ENCODE measurements around the gene ZFAND2B.

Gene ZFAND2B

DNA sequence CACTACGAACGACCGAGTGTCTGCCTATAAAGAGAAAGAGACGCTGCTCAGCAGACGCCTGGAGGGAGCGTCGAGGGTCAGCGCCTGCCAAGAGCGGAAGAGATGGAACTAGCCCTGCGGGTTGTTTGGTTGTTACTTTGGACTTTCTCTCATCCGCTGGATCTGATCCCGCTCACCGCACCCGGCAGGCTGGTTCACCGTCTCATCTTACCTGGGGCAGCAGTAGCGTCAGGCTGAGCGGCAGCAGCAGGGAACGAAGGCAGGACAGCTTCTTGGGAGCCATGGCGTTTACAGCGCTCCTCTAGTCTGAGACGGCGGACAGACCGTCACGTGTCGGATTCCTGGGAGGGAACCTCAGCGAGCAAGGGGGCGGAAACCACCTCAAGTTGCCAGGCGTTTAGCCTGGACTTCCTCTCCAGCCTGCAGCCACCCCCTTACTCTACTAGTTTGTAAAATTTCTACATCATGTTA, 36.7 kb downstream of the ZFAND2B start:
- Histone ChIP-seq H3K4me1 (ENCODE audit: low read length) (peaks cover 17% of the 10 kb centered on the region), H3K79me2 (ENCODE audit: low read length) (peaks cover 12% of the 10 kb centered on the region), H4K20me1 (ENCODE audit: insufficient read depth, low read length) (no peaks in the 10 kb centered on the region), H3K27ac (ENCODE audit: low read length) (no peak overlapping the region), H3K27me3 (ENCODE audit: low read depth, low read length) (no peaks in the 10 kb centered on the region), H2AFZ (ENCODE audit: low read depth, low read length) (no peak overlapping the region), H3K9ac (ENCODE audit: low read length) (no peak overlapping the region), H3K9me3 (ENCODE audit: insufficient read depth, low read length) (no peaks in the 10 kb centered on the region), H3K36me3 (replicated peaks; ENCODE audit: low read depth, low read length) (peaks cover 2% of the 10 kb centered on the region), H3K4me3 (ENCODE audit: low read length) (no peak overlapping the region), H3K4me2 (ENCODE audit: low read length) (no peak overlapping the region)
- TF ChIP-seq EZH2phosphoT487 (IDR thresholded peaks at IDR 0.05; ENCODE audit: low read depth), result no peak
- TF ChIP-seq, protein P1, sequence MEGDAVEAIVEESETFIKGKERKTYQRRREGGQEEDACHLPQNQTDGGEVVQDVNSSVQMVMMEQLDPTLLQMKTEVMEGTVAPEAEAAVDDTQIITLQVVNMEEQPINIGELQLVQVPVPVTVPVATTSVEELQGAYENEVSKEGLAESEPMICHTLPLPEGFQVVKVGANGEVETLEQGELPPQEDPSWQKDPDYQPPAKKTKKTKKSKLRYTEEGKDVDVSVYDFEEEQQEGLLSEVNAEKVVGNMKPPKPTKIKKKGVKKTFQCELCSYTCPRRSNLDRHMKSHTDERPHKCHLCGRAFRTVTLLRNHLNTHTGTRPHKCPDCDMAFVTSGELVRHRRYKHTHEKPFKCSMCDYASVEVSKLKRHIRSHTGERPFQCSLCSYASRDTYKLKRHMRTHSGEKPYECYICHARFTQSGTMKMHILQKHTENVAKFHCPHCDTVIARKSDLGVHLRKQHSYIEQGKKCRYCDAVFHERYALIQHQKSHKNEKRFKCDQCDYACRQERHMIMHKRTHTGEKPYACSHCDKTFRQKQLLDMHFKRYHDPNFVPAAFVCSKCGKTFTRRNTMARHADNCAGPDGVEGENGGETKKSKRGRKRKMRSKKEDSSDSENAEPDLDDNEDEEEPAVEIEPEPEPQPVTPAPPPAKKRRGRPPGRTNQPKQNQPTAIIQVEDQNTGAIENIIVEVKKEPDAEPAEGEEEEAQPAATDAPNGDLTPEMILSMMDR (IDR thresholded peaks at IDR 0.05; ENCODE audit: low read depth, low read length), result no peak

DNA sequence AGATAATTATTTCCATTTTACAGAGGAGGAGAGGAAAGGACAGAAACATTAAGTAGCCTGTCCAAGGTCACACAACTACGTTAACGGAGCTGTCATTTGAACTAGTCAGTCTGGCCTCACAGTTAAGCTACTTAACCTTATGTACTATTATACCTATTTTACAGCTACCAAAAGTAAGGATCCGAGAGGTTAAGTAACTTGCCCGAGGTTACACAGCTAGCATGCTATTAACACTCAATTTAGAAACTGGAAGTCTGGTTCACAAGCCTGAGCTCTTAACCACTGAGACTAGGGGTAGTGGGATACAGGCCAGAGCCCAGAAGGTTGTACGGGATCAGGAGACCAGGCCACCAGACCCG, 38.2 kb downstream of the ZFAND2B start:
- TF ChIP-seq, protein P1 (IDR thresholded peaks at IDR 0.05; ENCODE audit: low read depth, low read length), result no peak
- TF ChIP-seq EZH2phosphoT487 (IDR thresholded peaks at IDR 0.05; ENCODE audit: low read depth), result no peak
- peaks cover 13% of the 10 kb centered on the region for H3K79me2 ChIP-seq (ENCODE audit: low read length)
- H3K27ac ChIP-seq (ENCODE audit: low read length), result no peak overlapping the region

DNA sequence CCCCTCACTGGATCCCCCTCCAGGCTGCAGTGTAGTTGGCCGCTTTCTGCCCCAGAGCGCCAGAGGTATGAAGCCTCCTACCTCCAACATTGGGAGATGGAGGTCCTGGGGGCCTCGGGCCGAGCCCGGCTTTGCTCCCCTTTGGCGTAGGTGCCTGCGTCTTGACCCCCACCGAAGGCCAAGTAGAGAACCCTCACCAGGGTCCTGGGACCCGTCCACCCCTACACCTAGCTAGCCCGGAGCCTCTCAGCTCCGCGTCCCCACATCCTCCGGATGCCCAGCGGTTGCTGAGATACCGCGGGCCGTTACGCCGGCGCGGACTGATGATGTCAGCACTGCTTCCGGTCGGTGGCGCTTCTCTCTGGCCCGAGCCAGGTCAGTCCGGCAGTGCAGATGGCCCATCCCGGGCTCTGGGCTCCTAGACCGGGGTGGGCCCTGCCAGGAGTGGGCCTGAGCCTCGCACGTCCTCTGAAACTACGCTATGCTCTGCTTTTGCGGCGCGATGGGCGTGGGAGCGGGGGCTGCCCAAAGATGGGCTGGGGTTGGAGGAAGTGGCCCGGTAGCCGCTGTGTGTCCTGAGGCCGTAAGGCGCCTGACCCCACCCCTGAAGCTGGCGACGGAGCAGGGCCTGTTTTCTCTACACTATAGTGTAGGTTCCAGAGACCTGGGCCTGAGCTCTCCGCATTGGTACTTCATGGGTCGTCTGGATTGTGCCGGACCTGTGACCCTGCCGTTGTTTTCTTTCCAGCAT, 38.7 kb downstream of the ZFAND2B start, which contains the start of the genes GLB1L and STK16:
Gene GLB1L, minus strand, starts transcription at position 297 of the 751 bp plus-strand sequence. CDS start 1,871 bp downstream, outside the sequence.
Gene STK16, plus strand, starts transcription at position 332 of the 751 bp plus-strand sequence. CDS start 521 bp downstream, outside the sequence.
- H3K4me2 ChIP-seq (ENCODE audit: low read length), result peak within 1 kb of the TSS; percentile 86
- H3K4me1 ChIP-seq (ENCODE audit: low read length), result peaks cover 37% of the 10 kb centered on the region
- H3K9me3 ChIP-seq (ENCODE audit: insufficient read depth, low read length), result no peaks in the 10 kb centered on the region
- H3K4me3 ChIP-seq (ENCODE audit: low read length), result peak within 1 kb of the TSS; percentile 98
- H4K20me1 ChIP-seq (ENCODE audit: insufficient read depth, low read length), result no peaks in the 10 kb centered on the region
- H3K27ac ChIP-seq (ENCODE audit: low read length), result peak within 1 kb of the TSS; percentile 58
- H3K27me3 ChIP-seq (ENCODE audit: low read depth, low read length), result no peaks in the 10 kb centered on the region
- H3K36me3 ChIP-seq (replicated peaks; ENCODE audit: low read depth, low read length), result peaks cover 7% of the 10 kb centered on the region
- peak within 1 kb of the TSS; percentile 56; the same call in 1 of the 2 replicates for H2AFZ ChIP-seq (ENCODE audit: low read depth, low read length)
- TF ChIP-seq, protein P1 (IDR thresholded peaks at IDR 0.05; ENCODE audit: low read depth, low read length), result no peak
- no peak for TF ChIP-seq EZH2phosphoT487 (IDR thresholded peaks at IDR 0.05; ENCODE audit: low read depth)
- peak within 1 kb of the TSS; percentile 87 for H3K9ac ChIP-seq (ENCODE audit: low read length)
- peaks cover 16% of the 10 kb centered on the region for H3K79me2 ChIP-seq (ENCODE audit: low read length)

More for the DNA sequence above, 38.2 kb downstream of the ZFAND2B start:
- Histone ChIP-seq H3K27me3 (ENCODE audit: low read depth, low read length) (no peaks in the 10 kb centered on the region), H4K20me1 (ENCODE audit: insufficient read depth, low read length) (no peaks in the 10 kb centered on the region), H3K4me3 (ENCODE audit: low read length) (peak overlapping the region; percentile 98), H3K4me2 (ENCODE audit: low read length) (peak overlapping the region; percentile 86), H2AFZ (ENCODE audit: low read depth, low read length) (0 out of 2 replicates have a peak overlapping the region, but pooled peaks have one; percentile 56), H3K36me3 (replicated peaks; ENCODE audit: low read depth, low read length) (peaks cover 3% of the 10 kb centered on the region), H3K4me1 (ENCODE audit: low read length) (peaks cover 31% of the 10 kb centered on the region), H3K9me3 (ENCODE audit: insufficient read depth, low read length) (no peaks in the 10 kb centered on the region), H3K9ac (ENCODE audit: low read length) (peak overlapping the region; percentile 87)

DNA sequence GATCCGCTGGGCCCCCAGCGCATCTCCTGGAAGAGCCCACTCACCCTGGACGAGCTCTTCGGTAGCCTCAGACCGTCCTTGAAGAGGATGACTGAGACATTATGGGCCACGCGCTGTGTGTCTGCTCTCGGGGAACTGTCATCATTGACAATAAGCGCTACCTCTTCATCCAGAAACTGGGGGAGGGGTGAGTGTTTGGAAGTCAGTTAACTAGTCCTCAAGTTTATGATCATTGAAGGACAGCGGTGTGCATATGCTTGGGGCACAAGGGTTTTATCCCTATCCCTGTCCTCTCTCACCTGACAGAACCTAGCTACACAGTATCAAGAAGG, 39.3 kb downstream of the ZFAND2B start:
- peak overlapping the region; percentile 58 for H3K27ac ChIP-seq (ENCODE audit: low read length)
- peak overlapping the region; percentile 98 for H3K4me3 ChIP-seq (ENCODE audit: low read length)
- no peak for TF ChIP-seq EZH2phosphoT487 (IDR thresholded peaks at IDR 0.05; ENCODE audit: low read depth)
- TF ChIP-seq, protein P1 (IDR thresholded peaks at IDR 0.05; ENCODE audit: low read depth, low read length), result no peak
- no peak overlapping the region for H2AFZ ChIP-seq (ENCODE audit: low read depth, low read length)
- H3K9ac ChIP-seq (ENCODE audit: low read length), result peak overlapping the region; percentile 87
- H3K79me2 ChIP-seq (ENCODE audit: low read length), result peaks cover 16% of the 10 kb centered on the region
- H3K9me3 ChIP-seq (ENCODE audit: insufficient read depth, low read length), result no peaks in the 10 kb centered on the region
- H3K4me1 ChIP-seq (ENCODE audit: low read length), result peaks cover 37% of the 10 kb centered on the region
- H3K4me2 ChIP-seq (ENCODE audit: low read length), result peak overlapping the region; percentile 86
- peaks cover 7% of the 10 kb centered on the region for H3K36me3 ChIP-seq (replicated peaks; ENCODE audit: low read depth, low read length)
- H4K20me1 ChIP-seq (ENCODE audit: insufficient read depth, low read length), result no peaks in the 10 kb centered on the region
- H3K27me3 ChIP-seq (ENCODE audit: low read depth, low read length), result no peaks in the 10 kb centered on the region

Measured in OCI-LY3 (cell line).